Liver (tissue), 3 donors: ENCODE measurements around the gene PALS2.

Experiments used
- EGR1 ChIP-seq, 2 donors: IDR thresholded peaks; 2 replicates each; pipeline ENCODE4 v1.6.1; 2016 to 2018; ENCODE audit warnings: antibody characterized with exemption in 2 of 2, low read depth in 2 of 2
- FOXA1 ChIP-seq: IDR thresholded peaks from 2 replicates; pipeline ENCODE4 v1.6.1; 2016; ENCODE audit warnings: antibody characterized with exemption
- GABPA ChIP-seq, 2 donors: IDR thresholded peaks in 1 of 2; conservative IDR thresholded peaks in 1 of 2; 2 replicates each; pipeline ENCODE4 v1.6.1; 2016; ENCODE audit warnings: antibody characterized with exemption in 2 of 2, mild to moderate bottlenecking in 1 of 2, moderate library complexity in 1 of 2
- HNF4G ChIP-seq: IDR thresholded peaks from 2 replicates; pipeline ENCODE4 v1.6.1; 2016; ENCODE audit warnings: antibody characterized with exemption
- JUND ChIP-seq, 2 donors: IDR thresholded peaks; 2 replicates each; pipeline ENCODE4 v1.6.1; 2016; ENCODE audit warnings: antibody characterized with exemption in 2 of 2
- NR2F2 ChIP-seq: IDR thresholded peaks from 2 replicates; pipeline ENCODE4 v1.6.1; 2016; ENCODE audit warnings: antibody characterized with exemption
- RAD21 ChIP-seq, 2 donors: IDR thresholded peaks; 2 replicates each; pipeline ENCODE4 v1.6.1; 2016; ENCODE audit warnings: antibody characterized with exemption in 2 of 2, mild to moderate bottlenecking in 2 of 2
- REST ChIP-seq: IDR thresholded peaks from 2 replicates; pipeline ENCODE4 v1.6.1; 2016; ENCODE audit warnings: antibody characterized with exemption, mild to moderate bottlenecking
- RXRA ChIP-seq, 2 donors: IDR thresholded peaks; 2 replicates each; pipeline ENCODE4 v1.6.1; 2017 to 2018; ENCODE audit warnings: antibody characterized with exemption in 2 of 2, mild to moderate bottlenecking in 1 of 2
- TAF1 ChIP-seq: conservative IDR thresholded peaks from 2 replicates; pipeline ENCODE4 v1.6.1; 2016; ENCODE audit warnings: antibody characterized with exemption, mild to moderate bottlenecking
- ZBTB33 ChIP-seq: IDR thresholded peaks from 2 replicates; pipeline ENCODE4 v1.6.1; 2016; ENCODE audit warnings: antibody characterized with exemption
- TF ChIP-seq, protein P1 (sequence below): fragments of 150-350 bp; IDR thresholded peaks from 2 replicates; pipeline ENCODE4 v1.5.1; 2017; ENCODE audit warnings: improper control_type of control experiment, low read depth, low read length; ENCODE audit not compliant: missing input control
- donor health status: healthy.
- donor health status: healthy.

DNA sequence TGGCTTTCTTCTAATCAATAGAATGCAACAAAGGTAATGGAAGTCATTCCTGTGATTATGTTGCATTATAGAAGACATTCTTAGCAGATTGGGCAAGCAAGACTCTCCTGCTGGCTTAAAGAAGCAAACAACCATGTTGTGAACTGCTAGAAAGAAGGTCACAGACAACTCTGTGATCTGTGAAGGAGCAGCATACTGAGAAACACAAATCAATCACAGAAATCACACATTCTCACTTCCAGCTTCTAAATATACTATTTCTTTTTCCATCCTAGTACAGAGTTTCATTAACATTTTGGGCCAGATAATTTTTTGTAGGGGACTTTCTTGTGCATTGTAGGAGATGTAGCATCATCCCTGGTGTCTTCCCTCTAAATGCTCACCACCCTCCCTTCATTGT lies 28.0 kb upstream of the PALS2 start:
- TF ChIP-seq REST = no peak
- TF ChIP-seq TAF1 = no peak
- no peak for TF ChIP-seq GABPA (IDR thresholded peaks at IDR 0.05 in 1 of 2, conservative IDR thresholded peaks at IDR 0.05 in 1 of 2)
- TF ChIP-seq RAD21 (IDR thresholded peaks at IDR 0.05) = no peak
- TF ChIP-seq, protein P1, sequence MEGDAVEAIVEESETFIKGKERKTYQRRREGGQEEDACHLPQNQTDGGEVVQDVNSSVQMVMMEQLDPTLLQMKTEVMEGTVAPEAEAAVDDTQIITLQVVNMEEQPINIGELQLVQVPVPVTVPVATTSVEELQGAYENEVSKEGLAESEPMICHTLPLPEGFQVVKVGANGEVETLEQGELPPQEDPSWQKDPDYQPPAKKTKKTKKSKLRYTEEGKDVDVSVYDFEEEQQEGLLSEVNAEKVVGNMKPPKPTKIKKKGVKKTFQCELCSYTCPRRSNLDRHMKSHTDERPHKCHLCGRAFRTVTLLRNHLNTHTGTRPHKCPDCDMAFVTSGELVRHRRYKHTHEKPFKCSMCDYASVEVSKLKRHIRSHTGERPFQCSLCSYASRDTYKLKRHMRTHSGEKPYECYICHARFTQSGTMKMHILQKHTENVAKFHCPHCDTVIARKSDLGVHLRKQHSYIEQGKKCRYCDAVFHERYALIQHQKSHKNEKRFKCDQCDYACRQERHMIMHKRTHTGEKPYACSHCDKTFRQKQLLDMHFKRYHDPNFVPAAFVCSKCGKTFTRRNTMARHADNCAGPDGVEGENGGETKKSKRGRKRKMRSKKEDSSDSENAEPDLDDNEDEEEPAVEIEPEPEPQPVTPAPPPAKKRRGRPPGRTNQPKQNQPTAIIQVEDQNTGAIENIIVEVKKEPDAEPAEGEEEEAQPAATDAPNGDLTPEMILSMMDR = no peak
- no peak for TF ChIP-seq FOXA1
- no peak for TF ChIP-seq HNF4G
- TF ChIP-seq ZBTB33 = no peak
- no peak for TF ChIP-seq NR2F2
- no peak for TF ChIP-seq RXRA (IDR thresholded peaks at IDR 0.05)
- TF ChIP-seq JUND (IDR thresholded peaks at IDR 0.05) = no peak
- no peak for TF ChIP-seq EGR1 (IDR thresholded peaks at IDR 0.05; ENCODE audit: low read depth in 2 of 2)
